Right hindlimb (tissue), 1 donor: Measurements from ENCODE around the gene F5.

Source experiments
- DNase-seq: peaks from one replicate; pipeline ENCODE4 v3.0.0-alpha.2; 2018

F5 gene

DNA sequence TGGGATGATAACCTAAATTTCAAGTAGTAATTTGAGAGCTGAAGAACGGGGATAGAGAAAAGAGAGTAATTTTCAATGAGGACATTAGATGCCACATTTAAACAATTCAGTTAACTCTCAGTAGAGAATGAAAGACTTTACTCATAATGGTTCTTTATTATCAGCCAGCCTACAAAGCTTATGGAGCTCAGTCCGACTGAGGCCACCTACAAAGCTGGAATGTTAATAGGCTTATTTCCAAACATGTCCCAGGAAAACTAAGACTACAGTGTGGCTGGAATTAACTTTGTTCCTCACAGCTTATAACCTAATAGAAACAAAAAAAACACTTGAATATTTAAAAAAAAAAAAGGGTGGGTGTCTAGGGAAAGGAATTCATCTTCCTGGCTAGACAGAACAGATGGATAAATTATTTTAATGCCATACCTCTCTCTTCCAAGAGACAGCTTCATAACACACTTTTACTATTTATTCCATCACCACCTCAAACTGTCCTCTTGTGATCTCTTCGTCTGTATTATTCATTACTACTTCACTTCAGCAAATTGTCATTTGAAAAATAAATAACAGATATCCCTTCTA, 110.4 kb downstream of the F5 start:
- DNase-seq: no peak

DNA sequence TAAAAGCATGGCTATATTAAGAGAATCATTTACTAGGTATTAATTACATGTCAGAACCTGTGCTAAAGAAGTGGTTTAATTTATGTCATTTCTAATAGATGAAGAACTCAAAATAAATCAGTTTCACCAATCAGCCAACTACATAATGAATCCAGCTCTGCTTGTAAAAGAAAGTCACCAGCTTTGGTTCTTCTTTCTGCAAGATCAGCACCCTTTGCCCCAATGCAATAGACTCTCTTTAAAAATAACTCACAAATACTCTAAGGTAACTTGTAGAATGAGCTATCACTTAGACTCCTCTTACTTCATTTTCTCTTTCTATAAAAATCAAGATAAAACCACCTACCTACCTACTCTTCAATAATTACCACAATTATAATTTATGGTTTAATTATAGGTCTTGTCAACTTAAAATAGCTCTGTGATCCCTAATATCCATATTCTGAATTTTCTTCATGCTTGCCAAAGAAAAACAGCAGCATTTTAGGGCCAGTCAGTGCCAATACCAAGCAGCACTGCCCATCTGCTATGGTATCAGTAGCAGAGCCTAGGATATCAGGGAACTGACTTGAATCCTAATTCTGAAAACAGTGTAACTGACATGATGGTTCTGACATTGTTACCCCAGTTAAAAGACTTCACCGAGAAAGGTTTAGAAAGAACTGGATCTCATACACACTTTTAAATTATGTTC, 111.8 kb downstream of the F5 start:
- DNase-seq: no peak

DNA sequence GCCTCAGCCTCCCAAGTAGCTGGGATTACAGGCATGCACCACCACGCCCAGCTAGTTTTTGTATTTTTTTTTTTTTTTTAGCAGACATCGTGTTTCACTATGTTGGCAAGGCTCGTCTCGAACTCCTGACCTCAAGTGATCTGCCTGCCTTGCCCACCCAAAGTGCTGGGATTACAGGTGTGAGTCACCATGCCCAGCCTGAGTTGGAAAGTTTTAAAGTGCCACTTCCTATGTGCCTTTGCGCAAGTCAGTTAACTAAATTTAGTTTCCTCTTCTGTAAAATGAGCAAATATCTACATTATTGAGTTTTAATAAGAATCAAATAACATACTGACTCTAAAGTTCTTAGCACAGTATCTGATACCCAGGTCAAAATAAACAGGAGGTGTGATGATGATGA, 112.9 kb downstream of the F5 start:
- no peak for DNase-seq

DNA sequence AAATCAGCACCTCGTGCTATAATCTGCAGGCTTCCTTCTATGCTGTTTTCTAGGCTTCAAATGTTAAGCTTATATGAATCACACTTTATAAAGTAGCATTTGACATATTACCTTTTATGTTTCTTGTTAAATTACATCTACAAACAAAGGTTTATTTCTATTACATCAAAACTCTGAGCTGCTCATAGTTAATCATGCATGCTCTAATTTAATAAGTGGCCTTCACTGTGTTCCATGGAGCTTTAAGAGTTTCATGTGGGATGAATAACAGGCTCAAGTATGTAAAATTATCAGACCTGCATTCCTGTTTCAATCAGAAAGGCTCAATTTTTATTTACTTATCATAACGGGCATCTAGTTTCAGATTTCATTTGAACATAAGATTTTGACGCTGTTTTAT, 113.5 kb downstream of the F5 start:
- no peak for DNase-seq

DNA sequence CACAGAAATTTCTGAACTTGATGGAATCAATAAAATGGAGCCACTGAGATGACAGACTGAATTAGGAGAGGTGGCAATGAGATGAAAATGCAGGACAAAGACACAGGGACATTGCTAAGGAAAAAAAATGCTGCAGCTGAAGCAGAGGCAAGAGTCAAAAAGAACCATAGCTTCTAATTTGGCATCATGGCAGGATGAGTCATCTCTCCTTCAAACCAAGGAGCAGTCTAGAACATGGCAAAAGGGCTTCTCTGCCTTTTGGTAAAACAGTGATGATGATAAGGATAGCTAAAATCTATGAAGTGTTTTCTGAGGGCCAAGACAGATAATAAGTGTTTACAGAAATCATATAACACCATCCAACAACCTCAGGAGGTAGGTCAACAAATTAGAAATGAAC, 117.3 kb downstream of the F5 start:
- no peak for DNase-seq

DNA sequence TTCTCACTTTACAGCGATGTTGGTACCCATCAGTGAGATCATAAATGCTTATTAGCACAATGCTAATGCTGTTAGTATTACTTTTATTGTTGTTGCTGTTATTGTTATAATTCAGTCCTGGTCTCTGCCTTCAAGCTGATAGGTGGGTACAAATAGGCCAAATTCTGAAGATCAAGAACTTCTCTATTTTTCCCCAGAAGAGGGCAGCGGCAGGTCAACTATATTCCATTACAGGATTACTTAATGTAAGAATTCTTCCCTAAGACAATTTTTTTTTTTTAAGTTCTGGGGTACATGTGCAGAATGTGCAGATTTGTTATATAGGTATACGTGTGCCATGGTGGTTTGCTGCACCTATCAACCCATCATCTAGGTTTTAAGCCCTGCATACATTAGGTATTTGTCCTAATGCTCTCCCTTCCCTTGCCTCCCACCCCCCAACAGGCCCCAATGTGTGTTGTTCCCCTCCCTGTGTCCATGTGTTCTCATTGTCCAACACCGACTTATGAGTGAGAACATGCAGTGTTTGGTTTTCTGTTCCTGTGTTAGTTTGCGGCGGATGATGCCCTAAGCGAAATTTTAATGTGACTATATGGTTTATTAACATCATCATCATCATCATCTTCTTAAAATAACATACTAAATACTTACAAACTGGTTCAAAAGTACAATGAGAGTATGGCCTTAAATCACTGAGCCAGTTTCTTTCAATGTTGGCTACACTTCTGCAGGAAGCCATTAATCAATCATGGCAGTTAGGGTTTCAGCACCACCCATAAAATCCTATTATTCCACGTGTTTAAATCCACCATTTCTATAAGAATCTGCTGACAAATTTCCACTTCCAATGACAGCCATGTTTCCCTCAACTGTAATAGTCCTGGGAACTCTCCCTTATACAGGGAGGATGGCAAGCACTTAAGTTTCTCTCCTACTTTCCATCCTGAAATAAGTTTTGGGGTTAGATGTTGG, 119.7 kb downstream of the F5 start:
- no peak for DNase-seq

DNA sequence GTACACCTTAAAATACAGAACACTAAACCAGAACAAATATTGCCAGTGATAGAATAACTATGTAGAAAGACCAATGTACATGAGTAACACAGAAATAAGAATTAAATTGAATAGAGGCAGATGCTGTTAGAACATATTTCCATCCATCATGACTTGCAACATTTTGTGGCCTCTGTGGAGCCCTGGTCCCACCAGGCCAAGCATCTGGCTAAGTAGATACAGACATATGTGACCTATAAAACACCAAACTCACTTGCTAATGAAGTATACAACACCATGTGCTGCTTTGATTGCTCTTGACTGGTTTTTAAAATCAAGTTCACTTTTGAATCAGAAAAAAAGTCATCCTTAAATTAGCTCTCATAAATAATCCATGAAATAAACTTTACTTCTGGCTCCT, 121.0 kb downstream of the F5 start:
- DNase-seq: no peak
